ENCODE results near the gene EPHA2. TPM values are rescaled to one million over a fixed set of nuclear protein-coding genes. Genes with fewer than 3 reads are reported as not detected.

EPHA2 gene
- total RNA-seq, 1 experiment from 2014 or later: 91.6 TPM

DNA sequence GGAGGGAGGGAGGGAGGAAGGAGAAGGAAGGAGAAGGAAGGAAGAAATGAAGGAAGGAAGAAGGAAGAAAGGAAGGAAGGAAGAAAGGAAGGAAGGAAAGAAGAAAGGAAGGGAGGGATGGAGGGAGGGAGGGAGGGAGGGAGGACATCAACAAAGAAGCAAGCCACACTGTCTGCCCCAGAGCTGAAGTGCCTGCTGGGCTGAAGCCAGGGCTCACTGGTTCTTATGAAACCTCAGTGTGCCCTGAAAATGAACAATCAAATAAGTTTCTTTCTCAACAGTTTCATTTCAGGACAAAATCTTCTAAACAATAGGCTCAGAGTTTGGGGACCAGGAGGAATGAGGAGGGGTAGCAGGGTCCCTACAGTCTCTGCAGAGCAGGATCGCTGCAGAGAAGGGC, 35.4 kb upstream of the EPHA2 start:
- Histone ChIP-seq H3K36me3 (ENCODE audit: insufficient read depth, low read length, poor library complexity, severe bottlenecking) (no peaks in the 10 kb centered on the region), H3K27me3 (replicated peaks; ENCODE audit: insufficient read depth, low read depth, low read length, poor library complexity) (no peaks in the 10 kb centered on the region), H3K9me3 (ENCODE audit: low read depth, low read length, poor library complexity, severe bottlenecking) (no peaks in the 10 kb centered on the region), H3K4me1 (ENCODE audit: insufficient read depth, low read length, poor library complexity, severe bottlenecking) (peaks cover 11% of the 10 kb centered on the region), H3K4me3 (ENCODE audit: low read depth, low read length, poor library complexity, severe bottlenecking) (no peak overlapping the region), H3K27ac (ENCODE audit: low read depth, low read length, poor library complexity, severe bottlenecking) (no peak overlapping the region)
- no TSS peak for BruUV-seq (replicated peaks)
- POLR2A ChIA-PET (ENCODE audit: low non-redundant PET): no interaction called here
- CTCF ChIA-PET: no interaction called here
- TF ChIP-seq, protein P1, sequence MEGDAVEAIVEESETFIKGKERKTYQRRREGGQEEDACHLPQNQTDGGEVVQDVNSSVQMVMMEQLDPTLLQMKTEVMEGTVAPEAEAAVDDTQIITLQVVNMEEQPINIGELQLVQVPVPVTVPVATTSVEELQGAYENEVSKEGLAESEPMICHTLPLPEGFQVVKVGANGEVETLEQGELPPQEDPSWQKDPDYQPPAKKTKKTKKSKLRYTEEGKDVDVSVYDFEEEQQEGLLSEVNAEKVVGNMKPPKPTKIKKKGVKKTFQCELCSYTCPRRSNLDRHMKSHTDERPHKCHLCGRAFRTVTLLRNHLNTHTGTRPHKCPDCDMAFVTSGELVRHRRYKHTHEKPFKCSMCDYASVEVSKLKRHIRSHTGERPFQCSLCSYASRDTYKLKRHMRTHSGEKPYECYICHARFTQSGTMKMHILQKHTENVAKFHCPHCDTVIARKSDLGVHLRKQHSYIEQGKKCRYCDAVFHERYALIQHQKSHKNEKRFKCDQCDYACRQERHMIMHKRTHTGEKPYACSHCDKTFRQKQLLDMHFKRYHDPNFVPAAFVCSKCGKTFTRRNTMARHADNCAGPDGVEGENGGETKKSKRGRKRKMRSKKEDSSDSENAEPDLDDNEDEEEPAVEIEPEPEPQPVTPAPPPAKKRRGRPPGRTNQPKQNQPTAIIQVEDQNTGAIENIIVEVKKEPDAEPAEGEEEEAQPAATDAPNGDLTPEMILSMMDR (conservative IDR thresholded peaks at IDR 0.05; ENCODE audit: low read depth, low read length): no peak
- no peak for TF ChIP-seq EZH2 (IDR thresholded peaks at IDR 0.05; ENCODE audit: borderline replicate concordance, low read depth, low read length, poor library complexity, severe bottlenecking)
- intact Hi-C loops (cut with micrococcal nuclease; ENCODE audit: unreplicated experiment): no loop called here
- no peak for DNase-seq (ENCODE audit: low spot score)

DNA sequence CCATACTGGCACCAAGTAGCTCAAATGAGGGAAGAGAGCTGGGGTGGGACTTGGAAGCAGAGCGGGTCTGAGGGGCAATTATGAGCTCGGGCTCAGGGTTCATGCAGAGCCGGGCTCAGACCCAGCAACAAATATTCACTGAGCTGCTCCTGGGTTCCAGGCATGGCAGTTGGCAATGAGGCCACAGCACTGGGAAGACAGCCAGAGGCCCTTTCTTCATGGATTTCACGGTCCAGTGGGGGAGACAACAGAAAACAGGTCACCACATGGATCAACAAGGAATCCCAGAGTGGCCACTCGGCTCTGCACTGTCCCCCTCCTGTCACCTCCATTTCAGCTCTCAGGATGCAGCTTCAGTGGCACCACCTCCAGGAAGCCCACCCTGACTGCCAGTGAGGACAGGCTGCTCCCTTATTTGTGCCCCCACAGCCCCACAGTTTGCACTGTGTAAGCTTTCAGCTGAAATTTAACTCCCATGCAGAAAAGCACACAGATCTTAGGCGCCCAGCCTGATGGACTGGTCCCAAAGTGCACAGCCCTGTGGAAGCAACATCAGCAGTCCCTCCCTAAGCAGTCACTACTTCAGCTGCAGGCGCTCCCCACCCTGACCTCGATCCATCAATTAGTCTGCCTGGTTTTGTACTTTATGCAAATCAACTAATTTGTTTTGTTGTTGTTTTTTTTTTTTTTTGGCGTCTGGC, 34.2 kb upstream of the EPHA2 start:
- BruUV-seq (replicated peaks): no TSS peak
- DNase-seq (ENCODE audit: low spot score): no peak
- H3K4me3 ChIP-seq (ENCODE audit: low read depth, low read length, poor library complexity, severe bottlenecking): no peak overlapping the region
- no peaks in the 10 kb centered on the region for H3K27me3 ChIP-seq (replicated peaks; ENCODE audit: insufficient read depth, low read depth, low read length, poor library complexity)
- peaks cover 11% of the 10 kb centered on the region for H3K4me1 ChIP-seq (ENCODE audit: insufficient read depth, low read length, poor library complexity, severe bottlenecking)
- no peak for TF ChIP-seq EZH2 (IDR thresholded peaks at IDR 0.05; ENCODE audit: borderline replicate concordance, low read depth, low read length, poor library complexity, severe bottlenecking)
- TF ChIP-seq, protein P1 (conservative IDR thresholded peaks at IDR 0.05; ENCODE audit: low read depth, low read length): no peak
- H3K9me3 ChIP-seq (ENCODE audit: low read depth, low read length, poor library complexity, severe bottlenecking): no peaks in the 10 kb centered on the region
- CTCF ChIA-PET: interaction anchor here (0.7 to 1.0 kb wide), 2 partner anchors 111 to 519 kb away, joined by 5 to 9 read pairs; no protein-coding TSS in a partner anchor
- no peak overlapping the region for H3K27ac ChIP-seq (ENCODE audit: low read depth, low read length, poor library complexity, severe bottlenecking)
- intact Hi-C loops (cut with micrococcal nuclease; ENCODE audit: unreplicated experiment): no loop called here
- POLR2A ChIA-PET (ENCODE audit: low non-redundant PET): no interaction called here
- no peaks in the 10 kb centered on the region for H3K36me3 ChIP-seq (ENCODE audit: insufficient read depth, low read length, poor library complexity, severe bottlenecking)

DNA sequence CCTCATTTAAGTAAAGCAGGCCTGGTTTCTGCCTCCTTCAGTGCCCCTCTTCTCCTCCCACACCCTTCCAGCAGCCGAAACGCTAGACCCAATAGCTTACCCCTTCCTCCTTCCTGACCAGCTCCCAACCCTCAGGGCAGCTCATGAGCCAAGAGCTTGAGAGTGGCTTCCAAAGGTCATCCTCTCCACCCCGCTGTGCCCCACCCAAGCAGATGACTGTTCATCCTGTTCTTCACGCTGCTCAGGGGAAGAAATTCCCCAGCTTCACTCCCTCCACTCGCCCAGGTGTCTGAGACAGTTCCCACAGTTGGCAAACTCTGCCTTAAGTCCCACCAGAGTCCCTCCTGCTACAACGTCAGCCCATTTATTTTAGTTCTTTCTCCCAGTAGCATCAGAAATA, 33.1 kb upstream of the EPHA2 start:
- TF ChIP-seq EZH2 (IDR thresholded peaks at IDR 0.05; ENCODE audit: borderline replicate concordance, low read depth, low read length, poor library complexity, severe bottlenecking): no peak
- TF ChIP-seq, protein P1 (conservative IDR thresholded peaks at IDR 0.05; ENCODE audit: low read depth, low read length): no peak
- no peaks in the 10 kb centered on the region for H3K27me3 ChIP-seq (replicated peaks; ENCODE audit: insufficient read depth, low read depth, low read length, poor library complexity)
- H3K27ac ChIP-seq (ENCODE audit: low read depth, low read length, poor library complexity, severe bottlenecking): no peak overlapping the region
- peaks cover 11% of the 10 kb centered on the region for H3K4me1 ChIP-seq (ENCODE audit: insufficient read depth, low read length, poor library complexity, severe bottlenecking)
- CTCF ChIA-PET: interaction anchor here (0.6 to 3.8 kb wide), 3 partner anchors 60 to 110 kb away, joined by 6 to 28 read pairs (median 26); no protein-coding TSS in a partner anchor
- H3K36me3 ChIP-seq (ENCODE audit: insufficient read depth, low read length, poor library complexity, severe bottlenecking): no peaks in the 10 kb centered on the region
- no peak overlapping the region for H3K4me3 ChIP-seq (ENCODE audit: low read depth, low read length, poor library complexity, severe bottlenecking)
- H3K9me3 ChIP-seq (ENCODE audit: low read depth, low read length, poor library complexity, severe bottlenecking): no peaks in the 10 kb centered on the region
- POLR2A ChIA-PET (ENCODE audit: low non-redundant PET): no interaction called here
- no peak for DNase-seq (ENCODE audit: low spot score)
- no TSS peak for BruUV-seq (replicated peaks)
- intact Hi-C loops (cut with micrococcal nuclease; ENCODE audit: unreplicated experiment): no loop called here
